Muscle of leg (tissue), 11 donors: ENCODE data around the gene OLA1. TPM values are rescaled to one million over a fixed set of nuclear protein-coding genes. Genes with fewer than 3 reads are reported as not detected.

ENCODE experiments used
- DNase-seq: peaks from one replicate; pipeline ENCODE4 v3.0.0; 2013
- H3K27ac ChIP-seq: one replicate; pipeline ENCODE4 v1.5.1; 2013; ENCODE audit warnings: mild to moderate bottlenecking, low read length, control low read depth
- H3K27me3 ChIP-seq: one replicate; pipeline ENCODE4 v1.6.1; 2013; ENCODE audit warnings: low read length; ENCODE audit not compliant: control insufficient read depth, insufficient read depth
- H3K36me3 ChIP-seq: one replicate; pipeline ENCODE4 v1.6.1; 2013; ENCODE audit warnings: low read length; ENCODE audit not compliant: control insufficient read depth, insufficient read depth
- H3K4me1 ChIP-seq: one replicate; pipeline ENCODE4 v1.6.1; 2013; ENCODE audit warnings: low read length; ENCODE audit not compliant: control insufficient read depth, insufficient read depth
- H3K4me3 ChIP-seq: one replicate; pipeline ENCODE4 v1.5.1; 2013; ENCODE audit warnings: low read length, control low read depth
- H3K9me3 ChIP-seq: replicated peaks from 2 replicates; pipeline ENCODE4 v1.6.1; 2013; ENCODE audit warnings: low read depth, low read length; ENCODE audit not compliant: control insufficient read depth
- WGBS: methylation state at CpG from one replicate; pipeline ENCODE4 v1.1.5; 2013; ENCODE audit warnings: missing lambda C conversion rate; ENCODE audit not compliant: insufficient coverage; 5-methylcytosine and 5-hydroxymethylcytosine counted together
- polyA plus RNA-seq, 8 donors: library from polyadenylated mRNA; unstranded; fragments of 120-200 nt; gene quantifications; one replicate each; pipeline versions ENCODE4 v1.2.1 to v1.2.3, GENCODE V29; 2013; ENCODE audit warnings: inconsistent platforms in 1 of 8, low replicate concordance in 1 of 8; ENCODE audit not compliant: insufficient read length in 8 of 8, insufficient read depth in 1 of 8
- total RNA-seq: library from RNA; stranded (reverse); fragments of 120-200 nt; gene quantifications from one replicate; pipeline ENCODE4 v1.2.4, GENCODE V29; 2013

OLA1 gene
- total and polyA plus RNA-seq, 9 donors, result 123 to 227 (median 186) TPM

DNA sequence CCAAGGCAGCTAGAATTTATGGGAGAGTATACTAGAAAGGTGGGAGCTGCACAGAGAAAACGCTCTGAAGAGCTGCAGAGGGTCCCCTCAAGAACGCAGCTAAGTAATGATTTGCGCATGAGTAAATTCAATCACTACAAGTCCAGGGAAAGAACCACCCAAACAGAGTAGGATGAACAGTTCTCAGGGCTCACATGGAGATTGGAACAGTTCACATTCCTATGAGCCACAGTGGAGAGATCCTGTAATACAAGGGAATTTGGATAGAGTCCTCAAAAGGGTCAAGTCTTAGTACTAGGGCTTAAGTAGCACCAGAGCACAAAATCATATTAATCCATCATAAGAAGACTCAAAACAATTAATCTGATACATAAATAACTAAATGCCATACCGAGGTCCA, 12.7 kb downstream of the OLA1 start:
- no peaks in the 10 kb centered on the region for H3K9me3 ChIP-seq
- no peaks in the 10 kb centered on the region for H3K4me1 ChIP-seq
- no peak overlapping the region for H3K4me3 ChIP-seq
- no peak for DNase-seq
- H3K27me3 ChIP-seq, result no peaks in the 10 kb centered on the region
- 100% methylated on average over 1 of the region's 4 CpGs for WGBS
- H3K36me3 ChIP-seq, result peaks cover 2% of the 10 kb centered on the region
- H3K27ac ChIP-seq, result no peak overlapping the region

DNA sequence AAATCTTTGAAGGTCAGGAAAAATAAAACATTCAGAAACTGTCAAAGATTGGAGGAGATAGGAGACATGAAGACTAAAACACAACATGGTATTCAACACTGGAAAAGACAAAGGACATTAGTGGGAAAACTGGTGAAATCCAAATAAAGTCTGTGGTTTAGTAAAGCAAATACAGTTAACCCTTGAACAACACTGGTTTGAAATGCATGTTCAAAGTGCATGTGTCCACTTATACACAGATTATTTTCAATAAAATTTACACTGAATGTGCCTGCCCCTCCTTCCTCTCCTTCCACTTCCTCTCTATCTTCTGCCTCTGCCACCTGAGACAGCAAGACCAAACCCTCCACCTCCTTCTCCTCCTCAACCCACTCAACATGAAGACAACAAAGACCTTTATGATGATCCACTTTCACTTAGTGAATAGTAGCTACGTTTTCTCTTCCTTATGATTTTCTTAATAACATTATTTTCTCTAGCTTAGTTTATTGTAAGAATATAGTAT, 14.5 kb downstream of the OLA1 start:
- H3K27me3 ChIP-seq, result no peaks in the 10 kb centered on the region
- H3K4me3 ChIP-seq, result no peak overlapping the region
- H3K9me3 ChIP-seq, result no peaks in the 10 kb centered on the region
- H3K27ac ChIP-seq, result no peak overlapping the region
- no peak for DNase-seq
- H3K36me3 ChIP-seq, result peaks cover 2% of the 10 kb centered on the region
- no CpG with 5 or more reads among the region's 1 CpG for WGBS
- H3K4me1 ChIP-seq, result no peaks in the 10 kb centered on the region

DNA sequence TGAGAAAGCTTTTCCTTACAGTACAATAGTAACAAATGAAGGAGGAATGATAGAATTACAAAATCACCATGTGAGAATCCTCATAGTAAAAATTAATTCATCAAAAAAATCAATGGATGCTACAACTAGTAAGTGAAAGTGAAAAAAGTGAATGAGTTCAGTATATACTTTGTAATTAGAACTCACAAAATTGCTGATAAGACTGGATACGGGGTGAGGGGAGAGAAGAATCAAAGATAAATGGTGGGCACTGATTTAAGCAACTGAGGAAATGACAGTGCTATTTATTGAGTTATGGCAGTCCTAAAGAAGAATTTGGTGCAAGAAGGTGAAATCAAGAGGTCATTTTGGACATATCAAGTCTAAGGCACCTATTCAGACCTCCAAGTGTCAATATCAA, 20.6 kb downstream of the OLA1 start:
- Histone ChIP-seq H3K4me3 (no peak overlapping the region), H3K4me1 (no peaks in the 10 kb centered on the region), H3K27ac (no peak overlapping the region), H3K36me3 (peaks cover 11% of the 10 kb centered on the region), H3K27me3 (no peaks in the 10 kb centered on the region), H3K9me3 (no peaks in the 10 kb centered on the region)
- DNase-seq, result no peak
- 100% methylated on average over 1 of the region's 1 CpG for WGBS

DNA sequence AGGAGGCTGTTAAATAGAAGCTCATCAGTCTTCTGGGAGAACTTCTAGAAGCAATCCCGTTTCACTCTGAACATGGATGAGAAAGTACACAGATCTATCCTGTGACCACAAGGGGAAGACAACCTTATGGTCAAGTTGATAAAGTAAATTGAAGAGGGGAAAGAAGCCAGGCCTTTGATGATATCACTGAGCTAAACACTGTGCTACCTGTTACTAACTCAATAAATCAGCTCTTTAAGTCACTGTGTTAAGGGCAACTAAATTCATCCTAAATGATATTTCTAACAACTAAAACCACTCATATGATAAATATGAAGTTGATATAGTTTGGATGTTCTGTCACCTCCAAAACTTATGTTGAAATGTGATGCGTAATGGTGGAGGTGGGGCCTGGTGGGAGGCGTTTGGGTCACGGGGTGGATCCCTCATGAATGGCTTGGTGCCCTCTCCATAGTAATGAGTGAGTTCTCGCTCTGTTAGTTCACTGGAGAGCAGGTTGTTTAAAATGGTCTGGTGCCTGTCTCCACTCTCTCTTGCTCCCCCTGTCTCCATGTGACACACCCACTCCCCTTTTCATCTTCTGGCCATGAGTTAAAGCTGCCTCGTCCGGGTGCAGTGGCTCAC, 23.6 kb downstream of the OLA1 start:
- DNase-seq, result no peak
- Histone ChIP-seq H3K36me3 (peaks cover 11% of the 10 kb centered on the region), H3K9me3 (no peaks in the 10 kb centered on the region), H3K4me1 (no peaks in the 10 kb centered on the region), H3K27me3 (no peaks in the 10 kb centered on the region), H3K27ac (no peak overlapping the region), H3K4me3 (no peak overlapping the region)
- WGBS, result 100% methylated on average over 1 of the region's 7 CpGs

DNA sequence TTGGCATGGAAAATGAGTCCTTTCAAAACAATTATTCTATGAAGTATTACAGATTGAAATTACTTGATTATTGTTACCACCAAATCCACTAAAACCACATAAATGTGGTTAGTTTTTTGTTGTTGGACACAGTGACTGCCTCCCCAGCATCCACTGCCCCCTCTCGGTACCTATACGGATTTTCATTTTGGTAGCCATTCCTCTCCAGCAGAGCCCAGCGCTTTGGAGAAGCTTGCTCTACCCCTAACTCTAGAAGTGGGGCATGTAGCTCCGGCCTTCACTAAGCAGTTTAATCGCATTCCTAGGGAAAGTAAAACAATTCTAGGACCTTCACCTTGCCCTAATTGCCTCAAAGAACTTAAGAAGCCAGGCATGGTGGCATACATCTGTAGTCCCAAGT, 24.2 kb downstream of the OLA1 start:
- WGBS, result 83% methylated on average over 1 of the region's 5 CpGs
- no peak for DNase-seq
- Histone ChIP-seq H3K27me3 (no peaks in the 10 kb centered on the region), H3K9me3 (no peaks in the 10 kb centered on the region), H3K27ac (no peak overlapping the region), H3K4me3 (no peak overlapping the region), H3K4me1 (no peaks in the 10 kb centered on the region), H3K36me3 (peaks cover 11% of the 10 kb centered on the region)

DNA sequence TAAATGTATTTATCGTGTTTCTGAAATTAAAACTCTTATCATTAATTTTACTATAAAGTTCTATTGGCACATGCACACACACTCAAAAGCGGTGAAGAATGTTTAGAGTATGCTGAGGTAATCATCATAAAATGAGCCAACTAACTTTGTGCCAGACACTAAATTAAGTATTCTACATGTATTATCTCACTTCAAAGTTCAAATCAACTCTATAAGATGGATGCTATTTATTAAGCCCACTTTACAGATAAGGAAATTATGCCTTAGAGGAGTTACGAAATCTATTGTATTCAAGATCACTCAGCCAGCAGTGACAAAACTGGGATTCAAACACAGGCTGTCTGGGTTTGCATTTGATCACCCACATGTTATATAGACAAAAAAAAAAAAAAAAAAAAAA, 24.9 kb downstream of the OLA1 start:
- Histone ChIP-seq H3K4me1 (no peaks in the 10 kb centered on the region), H3K4me3 (no peak overlapping the region), H3K9me3 (no peaks in the 10 kb centered on the region), H3K27ac (no peak overlapping the region), H3K36me3 (peaks cover 11% of the 10 kb centered on the region), H3K27me3 (no peaks in the 10 kb centered on the region)
- no CpG with 5 or more reads among the region's 3 CpGs for WGBS
- DNase-seq, result no peak

DNA sequence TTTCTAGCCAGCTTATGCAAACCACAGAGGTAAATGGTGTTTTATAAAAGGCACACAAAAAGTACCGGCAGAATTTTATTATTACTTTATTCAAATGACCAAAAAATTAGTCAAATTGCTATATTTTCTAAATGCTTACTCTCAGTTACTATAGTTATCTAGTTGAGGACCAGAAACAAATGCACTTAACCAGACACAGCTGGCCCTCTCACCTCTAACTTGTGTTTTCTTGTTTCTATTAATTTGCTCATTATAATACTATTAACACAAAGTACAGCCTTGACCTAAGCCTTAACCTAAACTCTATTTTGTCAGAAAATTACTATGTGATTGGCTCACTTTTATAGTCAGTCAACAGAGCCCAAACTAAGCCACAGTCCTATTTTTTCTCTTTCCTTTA, 26.2 kb downstream of the OLA1 start:
- Histone ChIP-seq H3K27me3 (no peaks in the 10 kb centered on the region), H3K4me1 (no peaks in the 10 kb centered on the region), H3K36me3 (peaks cover 11% of the 10 kb centered on the region), H3K4me3 (no peak overlapping the region), H3K9me3 (no peaks in the 10 kb centered on the region), H3K27ac (no peak overlapping the region)
- DNase-seq, result no peak
- WGBS, result no CpG with 5 or more reads among the region's 1 CpG

DNA sequence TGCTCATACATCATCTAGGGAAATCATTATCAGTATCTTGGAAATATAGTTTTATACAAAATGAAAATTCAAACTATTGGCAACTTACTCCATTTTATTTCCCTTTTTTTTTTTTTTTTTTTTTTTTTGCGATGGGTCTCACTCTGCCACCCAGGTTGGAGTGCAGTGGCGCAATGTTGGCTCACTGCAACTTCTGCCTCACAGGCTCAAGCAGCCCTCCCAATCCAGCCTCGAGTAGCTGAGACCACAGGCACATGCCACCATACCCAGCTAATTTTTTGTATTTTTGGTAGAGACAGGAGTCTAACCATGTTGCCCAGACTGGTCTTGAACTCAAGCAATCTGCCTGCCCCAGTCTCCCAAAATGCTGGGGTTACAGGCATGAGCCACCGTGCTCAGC, 29.0 kb downstream of the OLA1 start:
- DNase-seq, result no peak
- Histone ChIP-seq H3K9me3 (no peaks in the 10 kb centered on the region), H3K4me1 (no peaks in the 10 kb centered on the region), H3K36me3 (peaks cover 2% of the 10 kb centered on the region), H3K4me3 (no peak overlapping the region), H3K27ac (no peak overlapping the region), H3K27me3 (no peaks in the 10 kb centered on the region)
- WGBS, result 100% methylated on average over 1 of the region's 4 CpGs

DNA sequence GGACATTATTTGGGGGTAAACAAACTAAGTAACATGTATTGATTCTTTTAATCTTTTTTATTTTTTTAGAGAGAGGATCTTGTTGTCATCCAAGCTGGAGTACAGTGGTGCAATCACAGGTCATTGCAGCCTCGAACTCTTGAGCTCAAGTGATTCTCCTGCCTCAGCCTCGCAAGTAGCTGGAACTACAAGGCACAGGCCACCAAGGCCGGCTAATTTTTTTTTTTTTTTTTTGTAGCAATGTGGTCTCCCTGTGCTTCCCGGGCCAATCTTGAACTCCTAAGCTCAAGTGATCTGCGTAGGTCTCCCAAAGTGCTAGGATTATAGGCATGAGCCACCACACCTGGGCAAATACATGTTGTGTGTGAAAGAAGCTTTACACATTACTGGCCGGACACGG, 29.6 kb downstream of the OLA1 start:
- Histone ChIP-seq H3K4me1 (no peaks in the 10 kb centered on the region), H3K27me3 (no peaks in the 10 kb centered on the region), H3K9me3 (no peaks in the 10 kb centered on the region), H3K4me3 (no peak overlapping the region), H3K27ac (no peak overlapping the region), H3K36me3 (no peaks in the 10 kb centered on the region)
- 81% methylated on average over 4 of the region's 7 CpGs for WGBS
- no peak for DNase-seq

DNA sequence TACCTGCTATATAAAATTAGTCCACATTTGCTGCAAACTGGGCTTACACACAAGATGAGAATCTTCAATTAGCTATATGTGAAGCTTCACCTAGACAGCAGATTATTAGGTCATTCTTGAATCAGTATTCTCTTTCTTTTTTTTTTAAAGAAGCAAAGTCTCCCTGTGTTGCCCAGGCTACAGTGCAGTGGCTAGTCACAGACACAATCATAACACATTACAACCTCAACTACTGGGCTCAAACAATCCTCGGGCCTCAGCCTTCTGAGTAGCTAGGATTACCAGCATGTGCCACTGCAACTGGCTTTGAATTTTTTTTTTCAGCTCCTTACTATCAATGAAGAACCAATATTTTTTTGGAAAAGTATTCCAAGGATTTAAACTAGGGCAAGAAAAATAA, 30.5 kb downstream of the OLA1 start:
- H3K27ac ChIP-seq, result no peak overlapping the region
- H3K4me1 ChIP-seq, result no peaks in the 10 kb centered on the region
- no peaks in the 10 kb centered on the region for H3K27me3 ChIP-seq
- no CpG with 5 or more reads among the region's 1 CpG for WGBS
- DNase-seq, result no peak
- H3K9me3 ChIP-seq, result no peaks in the 10 kb centered on the region
- H3K36me3 ChIP-seq, result no peaks in the 10 kb centered on the region
- no peak overlapping the region for H3K4me3 ChIP-seq

DNA sequence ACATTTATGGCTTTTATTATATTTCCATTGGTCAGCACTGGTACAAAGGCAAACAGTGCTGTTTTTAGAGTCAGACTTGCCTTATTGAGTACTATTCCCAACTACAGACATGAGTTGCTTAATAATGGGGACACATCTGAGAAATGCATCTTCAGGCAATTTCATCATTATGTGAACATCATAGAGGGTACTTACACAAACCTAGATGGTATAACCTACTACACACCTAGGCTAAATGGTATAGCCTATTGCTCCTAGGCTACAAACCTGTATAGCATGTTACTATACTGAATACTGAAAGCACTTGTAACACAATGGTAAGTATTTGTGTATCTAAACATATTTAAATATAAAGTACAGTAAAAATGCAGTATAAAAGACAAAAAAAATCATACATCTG, 36.4 kb downstream of the OLA1 start:
- Histone ChIP-seq H3K27me3 (no peaks in the 10 kb centered on the region), H3K9me3 (no peaks in the 10 kb centered on the region), H3K27ac (no peak overlapping the region), H3K4me1 (no peaks in the 10 kb centered on the region), H3K4me3 (no peak overlapping the region), H3K36me3 (no peaks in the 10 kb centered on the region)
- no peak for DNase-seq
